Measurements from ENCODE around the gene CAMP. TPM values are rescaled to one million over a fixed set of nuclear protein-coding genes. Genes with fewer than 3 reads are reported as not detected.
A peak's percentile ranks its signal among the peaks of the same experiment; 100 is the strongest.

CAMP gene
- total and polyA plus RNA-seq, 12 donors = 0.17 to 0.67 (median 0.56) TPM; not detected in 9

GRCh38 chr3:48187301-48187578 is 36.1 kb upstream of the CAMP start:
- peaks cover 12 to 19% of the 10 kb centered on the region in 2 donors for H3K4me1 ChIP-seq (replicated peaks in 1 of 2)
- H3K27me3 ChIP-seq = no peaks in the 10 kb centered on the region
- peak overlapping the region in 3 of 5 donors; percentile 39 to 77 (median 70) for H3K27ac ChIP-seq
- intact Hi-C loops (cut with DNase I) = no loop called here
- no peak for DNase-seq
- TF ChIP-seq CTCF (IDR thresholded peaks at IDR 0.05) = no peak
- no peak for TF ChIP-seq POLR2A (IDR thresholded peaks at IDR 0.05)
- H3K9me3 ChIP-seq (replicated peaks in 1 of 3) = no peaks in the 10 kb centered on the region
- 11 to 13% (median 12%) methylated on average over 7 to 8 of the region's 8 CpGs for WGBS, 4 donors
- H3K4me3 ChIP-seq = peak overlapping the region in 2 of 4 donors; percentile 60 to 87
- no peaks in the 10 kb centered on the region for H3K36me3 ChIP-seq (replicated peaks in 1 of 2)

- intact Hi-C loops (cut with DNase I) = no loop called here
- peaks cover 7 to 14% of the 10 kb centered on the region in 2 donors for H3K4me1 ChIP-seq (replicated peaks in 1 of 2)
- no peaks in the 10 kb centered on the region for H3K9me3 ChIP-seq (replicated peaks in 1 of 3)
- WGBS, 4 donors = 0 to 1% (median 1%) methylated on average over 22 to 87 of the region's 87 CpGs
- no peaks in the 10 kb centered on the region for H3K36me3 ChIP-seq (replicated peaks in 1 of 2)
- DNase-seq = peak in 5 of 7 donors; percentile 19 to 61 (median 54)
- H3K27ac ChIP-seq = peak overlapping the region in 4 of 5 donors; percentile 30 to 77 (median 54)
- peak overlapping the region; percentile 21 to 87 (median 58) for H3K4me3 ChIP-seq
- H3K27me3 ChIP-seq = no peaks in the 10 kb centered on the region
- TF ChIP-seq POLR2A (IDR thresholded peaks at IDR 0.05) (no peak), CTCF (IDR thresholded peaks at IDR 0.05) (peak in 1 of 6 experiments; percentile 14)
Measured at GRCh38 chr3:48187579-48188265, 35.6 kb upstream of the CAMP start.

- H3K36me3 ChIP-seq (replicated peaks in 1 of 2) = no peaks in the 10 kb centered on the region
- peak in 1 of 2 donors; percentile 71 for TF ChIP-seq POLR2A (IDR thresholded peaks at IDR 0.05)
- TF ChIP-seq CTCF (IDR thresholded peaks at IDR 0.05) = no peak
- H3K4me3 ChIP-seq = peak within 1 kb of the TSS; percentile 21 to 87 (median 58)
- intact Hi-C loops (cut with DNase I) = no loop called here
- peaks cover 7 to 11% of the 10 kb centered on the region in 2 donors for H3K4me1 ChIP-seq (replicated peaks in 1 of 2)
- WGBS, 4 donors = 7 to 13% (median 9%) methylated on average over 23 to 44 of the region's 44 CpGs
- H3K9me3 ChIP-seq (replicated peaks in 1 of 3) = no peaks in the 10 kb centered on the region
- DNase-seq = peak; percentile 98 to 99 (median 98)
- peak within 1 kb of the TSS in 4 of 5 donors; percentile 30 to 77 (median 68) for H3K27ac ChIP-seq
- no peaks in the 10 kb centered on the region for H3K27me3 ChIP-seq
Measured at GRCh38 chr3:48188266-48189201, 34.8 kb upstream of the CAMP start, which contains the start of gene CDC25A. Gene CDC25A, minus strand, starts transcription at chr3:48188417. Its CDS starts 470 bp downstream, at chr3:48187947.

- Histone ChIP-seq H3K27me3 (no peaks in the 10 kb centered on the region), H3K4me3 (no peak overlapping the region), H3K4me1 (replicated peaks in 1 of 2) (peaks cover 7 to 11% of the 10 kb centered on the region in 2 donors), H3K9me3 (replicated peaks in 1 of 3) (no peaks in the 10 kb centered on the region), H3K36me3 (replicated peaks in 1 of 2) (no peaks in the 10 kb centered on the region), H3K27ac (no peak overlapping the region)
- WGBS, 4 donors = 85 to 91% (median 89%) methylated on average over 6 of the region's 6 CpGs
- intact Hi-C loops (cut with DNase I) = no loop called here
- DNase-seq = no peak
- TF ChIP-seq POLR2A (IDR thresholded peaks at IDR 0.05) (no peak), CTCF (IDR thresholded peaks at IDR 0.05) (no peak)
Measured at GRCh38 chr3:48189321-48189720, 34.0 kb upstream of the CAMP start.

All from adrenal gland (tissue), 12 donors.